ENCODE results near the gene TXNRD1.

The TXNRD1 gene

DNA sequence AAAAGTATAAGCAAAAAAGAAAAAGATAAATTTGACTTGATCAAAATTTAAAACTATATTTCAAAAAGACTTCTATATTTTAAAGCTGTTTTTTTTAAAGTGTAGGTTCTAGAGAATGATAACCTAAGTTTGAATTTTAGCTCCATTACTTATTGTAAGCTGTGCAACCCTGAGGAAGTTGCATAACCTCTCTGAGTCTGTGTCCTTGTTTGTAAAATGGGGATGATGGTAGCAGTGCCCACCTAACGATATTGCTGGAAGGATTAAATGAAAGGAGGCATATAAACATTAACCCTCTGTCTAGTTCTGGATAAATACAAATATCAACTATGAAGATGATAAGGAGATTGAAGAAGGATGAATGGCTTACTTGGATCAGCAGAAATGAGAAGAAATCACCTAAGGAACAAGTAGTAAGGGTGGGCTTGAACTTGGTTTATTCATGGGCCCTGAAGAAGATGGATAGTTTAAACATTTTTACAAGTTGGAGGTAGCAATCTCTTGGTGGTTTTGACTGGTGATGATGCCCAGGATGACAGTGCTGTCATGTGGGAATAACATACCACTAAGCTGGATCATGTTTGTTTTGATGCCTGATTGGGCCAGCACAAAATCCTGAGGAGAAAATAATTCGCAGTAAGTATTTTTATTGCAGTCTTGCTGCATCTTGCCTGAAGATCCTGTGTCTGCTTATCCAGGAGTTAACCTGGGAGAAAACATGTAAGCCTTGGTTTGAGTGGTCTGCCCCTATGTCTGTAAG, 35.0 kb downstream of the TXNRD1 start:
- TF ChIP-seq POLR2AphosphoS5 (IDR thresholded peaks at IDR 0.05; ENCODE audit: low read depth, low read length) (no peak), SIN3A (IDR thresholded peaks at IDR 0.05; ENCODE audit: borderline replicate concordance, insufficient read depth, low read length) (no peak), FOXP2 (optimal IDR thresholded peaks at IDR 0.05; ENCODE audit: borderline replicate concordance, extremely low read depth, extremely low read length, insufficient read depth) (no peak), TAF1 (IDR thresholded peaks at IDR 0.05; ENCODE audit: borderline replicate concordance, insufficient read depth, low read length) (no peak)
- TF ChIP-seq, protein P1, sequence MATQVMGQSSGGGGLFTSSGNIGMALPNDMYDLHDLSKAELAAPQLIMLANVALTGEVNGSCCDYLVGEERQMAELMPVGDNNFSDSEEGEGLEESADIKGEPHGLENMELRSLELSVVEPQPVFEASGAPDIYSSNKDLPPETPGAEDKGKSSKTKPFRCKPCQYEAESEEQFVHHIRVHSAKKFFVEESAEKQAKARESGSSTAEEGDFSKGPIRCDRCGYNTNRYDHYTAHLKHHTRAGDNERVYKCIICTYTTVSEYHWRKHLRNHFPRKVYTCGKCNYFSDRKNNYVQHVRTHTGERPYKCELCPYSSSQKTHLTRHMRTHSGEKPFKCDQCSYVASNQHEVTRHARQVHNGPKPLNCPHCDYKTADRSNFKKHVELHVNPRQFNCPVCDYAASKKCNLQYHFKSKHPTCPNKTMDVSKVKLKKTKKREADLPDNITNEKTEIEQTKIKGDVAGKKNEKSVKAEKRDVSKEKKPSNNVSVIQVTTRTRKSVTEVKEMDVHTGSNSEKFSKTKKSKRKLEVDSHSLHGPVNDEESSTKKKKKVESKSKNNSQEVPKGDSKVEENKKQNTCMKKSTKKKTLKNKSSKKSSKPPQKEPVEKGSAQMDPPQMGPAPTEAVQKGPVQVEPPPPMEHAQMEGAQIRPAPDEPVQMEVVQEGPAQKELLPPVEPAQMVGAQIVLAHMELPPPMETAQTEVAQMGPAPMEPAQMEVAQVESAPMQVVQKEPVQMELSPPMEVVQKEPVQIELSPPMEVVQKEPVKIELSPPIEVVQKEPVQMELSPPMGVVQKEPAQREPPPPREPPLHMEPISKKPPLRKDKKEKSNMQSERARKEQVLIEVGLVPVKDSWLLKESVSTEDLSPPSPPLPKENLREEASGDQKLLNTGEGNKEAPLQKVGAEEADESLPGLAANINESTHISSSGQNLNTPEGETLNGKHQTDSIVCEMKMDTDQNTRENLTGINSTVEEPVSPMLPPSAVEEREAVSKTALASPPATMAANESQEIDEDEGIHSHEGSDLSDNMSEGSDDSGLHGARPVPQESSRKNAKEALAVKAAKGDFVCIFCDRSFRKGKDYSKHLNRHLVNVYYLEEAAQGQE (IDR thresholded peaks at IDR 0.05; ENCODE audit: insufficient read depth in 1 of 2, low read depth in 2 of 2, low read length in 2 of 2) = no peak

DNA sequence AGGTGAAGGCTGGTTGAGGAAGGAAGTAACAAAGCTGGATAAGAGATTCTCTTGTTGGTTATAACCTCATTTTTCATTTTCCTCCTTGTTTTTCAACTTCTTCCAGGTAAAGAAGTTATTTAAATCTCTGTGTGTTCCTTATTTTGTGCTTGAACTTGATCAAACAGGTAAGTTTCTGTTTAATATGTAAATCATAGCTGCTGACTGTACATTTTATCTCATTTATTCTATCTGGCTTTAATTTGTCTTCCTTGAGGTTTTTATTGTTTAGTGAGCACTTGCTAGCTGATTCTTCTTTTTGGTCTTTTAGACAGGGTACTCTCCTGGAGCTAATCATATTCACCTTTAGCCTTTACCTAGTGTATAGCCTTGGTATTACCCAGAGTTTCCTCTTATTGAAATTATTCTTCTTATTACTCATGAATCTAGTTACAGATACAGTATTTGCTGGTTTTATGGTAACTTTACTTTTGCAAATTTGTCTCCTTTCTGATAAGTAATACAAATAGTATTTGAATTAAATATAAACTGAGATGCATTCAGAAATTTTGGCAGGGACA, 42.4 kb downstream of the TXNRD1 start:
- no peak for TF ChIP-seq POLR2AphosphoS5 (IDR thresholded peaks at IDR 0.05; ENCODE audit: low read depth, low read length)
- TF ChIP-seq TAF1 (IDR thresholded peaks at IDR 0.05; ENCODE audit: borderline replicate concordance, insufficient read depth, low read length) = no peak

DNA sequence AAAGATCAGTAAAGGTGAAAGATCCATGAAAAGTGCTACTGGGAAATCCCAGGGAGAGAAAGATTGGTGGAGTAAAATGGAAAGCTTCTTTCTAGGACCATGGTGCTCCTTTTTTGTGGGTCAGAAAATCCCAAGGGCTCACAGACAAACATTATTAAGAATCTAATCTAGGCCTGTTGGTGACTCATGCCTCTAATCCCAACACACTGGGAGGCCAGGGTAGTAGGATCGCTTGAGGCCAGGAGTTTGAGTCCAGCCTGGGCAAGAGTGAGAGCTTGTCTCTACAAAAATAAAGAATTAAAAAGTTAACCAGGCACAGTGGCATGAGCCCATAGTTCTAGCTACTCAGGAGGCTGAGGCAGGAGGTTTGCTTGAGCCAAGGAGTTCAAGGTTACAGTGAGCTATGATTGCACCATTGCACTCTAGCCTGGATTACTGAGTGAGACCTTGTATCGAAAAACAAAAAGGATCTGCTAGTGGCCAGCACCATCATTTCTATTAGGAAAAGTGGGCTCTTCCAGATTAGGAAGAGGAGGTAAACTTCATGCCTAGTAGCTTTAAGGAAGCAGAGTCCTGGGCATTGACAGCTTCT, 43.0 kb downstream of the TXNRD1 start:
- no peak for TF ChIP-seq TAF1 (IDR thresholded peaks at IDR 0.05; ENCODE audit: borderline replicate concordance, insufficient read depth, low read length)
- TF ChIP-seq, protein P1 (IDR thresholded peaks at IDR 0.05; ENCODE audit: insufficient read depth in 1 of 2, low read depth in 2 of 2, low read length in 2 of 2) = no peak
- no peak for TF ChIP-seq SIN3A (IDR thresholded peaks at IDR 0.05; ENCODE audit: borderline replicate concordance, insufficient read depth, low read length)
- TF ChIP-seq POLR2AphosphoS5 (IDR thresholded peaks at IDR 0.05; ENCODE audit: low read depth, low read length) = no peak
- TF ChIP-seq FOXP2 (optimal IDR thresholded peaks at IDR 0.05; ENCODE audit: borderline replicate concordance, extremely low read depth, extremely low read length, insufficient read depth) = no peak

DNA sequence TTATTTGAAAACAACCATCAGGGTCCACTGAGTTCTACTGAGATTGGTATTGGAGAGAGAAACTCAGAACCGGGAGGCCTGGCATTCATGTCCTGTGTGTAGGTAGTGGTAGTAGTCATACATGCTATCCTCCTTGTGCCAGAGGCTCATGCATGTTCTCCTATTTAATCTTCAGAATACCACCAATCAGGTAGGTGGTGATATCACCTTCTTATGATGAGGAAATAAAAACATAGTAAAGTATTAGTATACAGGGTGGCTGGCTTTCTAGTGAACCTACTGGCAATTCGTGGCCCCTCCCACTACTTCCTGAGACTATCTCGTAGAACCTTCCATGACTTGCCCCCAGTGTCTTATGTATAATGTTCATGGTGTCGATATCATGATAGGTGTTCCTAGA, 47.4 kb downstream of the TXNRD1 start:
- TF ChIP-seq POLR2AphosphoS5 (IDR thresholded peaks at IDR 0.05; ENCODE audit: low read depth, low read length) (no peak), FOXP2 (optimal IDR thresholded peaks at IDR 0.05; ENCODE audit: borderline replicate concordance, extremely low read depth, extremely low read length, insufficient read depth) (no peak), SIN3A (IDR thresholded peaks at IDR 0.05; ENCODE audit: borderline replicate concordance, insufficient read depth, low read length) (no peak), TAF1 (IDR thresholded peaks at IDR 0.05; ENCODE audit: borderline replicate concordance, insufficient read depth, low read length) (no peak)
- TF ChIP-seq, protein P1 (IDR thresholded peaks at IDR 0.05; ENCODE audit: insufficient read depth in 1 of 2, low read depth in 2 of 2, low read length in 2 of 2) = no peak

DNA sequence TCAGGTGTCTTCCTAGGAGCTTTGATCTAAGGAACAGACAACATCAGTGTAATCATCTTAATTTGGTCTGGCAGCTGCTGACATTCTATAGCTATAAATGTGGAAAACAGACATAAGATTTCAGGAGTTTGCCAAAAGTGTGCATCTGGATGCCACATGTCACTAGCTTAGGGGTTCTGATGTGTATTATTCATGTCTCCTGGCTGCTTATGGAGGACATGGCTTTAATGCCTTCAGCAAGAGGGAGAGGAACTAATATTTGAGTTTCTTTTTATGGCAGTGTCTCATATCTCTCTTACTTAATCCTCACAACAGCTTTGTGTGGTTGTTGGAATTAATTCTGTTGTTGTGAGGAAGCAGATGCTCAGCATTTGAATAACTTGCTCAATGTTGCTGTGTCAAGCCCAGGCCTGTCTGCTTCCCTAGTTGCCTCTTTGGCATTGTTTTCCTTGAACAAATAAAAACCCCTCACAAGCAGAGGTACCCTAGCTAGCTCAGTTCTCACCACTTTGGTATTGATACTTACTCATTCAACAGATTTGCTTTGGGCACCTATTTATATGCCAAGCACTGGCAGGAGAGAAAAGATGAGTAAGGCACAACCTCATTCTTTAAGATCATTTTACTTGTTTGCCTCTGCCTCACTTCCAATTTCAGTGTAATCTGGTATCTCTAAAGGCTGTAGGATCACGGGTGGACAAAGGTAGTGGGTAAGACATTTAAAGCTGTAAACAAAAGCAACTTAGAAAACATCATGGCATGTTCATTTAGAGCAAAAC, 48.2 kb downstream of the TXNRD1 start:
- no peak for TF ChIP-seq POLR2AphosphoS5 (IDR thresholded peaks at IDR 0.05; ENCODE audit: low read depth, low read length)

Measured in PFSK-1 (cell line).